ACC112 (cell line): ENCODE measurements around the gene RASGRP3.

Experiments
- H2AFZ ChIP-seq: fragments of 200-600 bp; sonication (generic); one replicate; pipeline ENCODE4 v1.6.0; 2017; ENCODE audit warnings: antibody characterized with exemption, low read length; ENCODE audit not compliant: unreplicated experiment
- H3K27ac ChIP-seq: fragments of 200-600 bp; sonication (generic); 2 replicates; pipeline ENCODE4 v1.5.1; 2014; ENCODE audit warnings: low read depth, mild to moderate bottlenecking, antibody characterized with exemption, low read length, moderate library complexity
- H3K27me3 ChIP-seq: fragments of 200-600 bp; sonication (generic); 2 replicates; pipeline ENCODE4 v1.6.1; 2014; ENCODE audit warnings: mild to moderate bottlenecking, antibody characterized with exemption, low read length, moderate library complexity, mixed read lengths; ENCODE audit not compliant: insufficient read depth
- H3K36me3 ChIP-seq: fragments of 200-600 bp; sonication (generic); 2 replicates; pipeline ENCODE4 v1.6.1; 2016; ENCODE audit warnings: mild to moderate bottlenecking, antibody characterized with exemption, low read length, moderate library complexity, mixed read lengths; ENCODE audit not compliant: insufficient read depth
- H3K4me1 ChIP-seq: fragments of 200-600 bp; sonication (generic); one replicate; pipeline ENCODE4 v1.6.1; 2016; ENCODE audit warnings: low read length, mixed read lengths; ENCODE audit not compliant: insufficient read depth, unreplicated experiment, control insufficient read depth
- H3K4me3 ChIP-seq: fragments of 200-600 bp; sonication (generic); 2 replicates; pipeline ENCODE4 v1.5.1; 2014; ENCODE audit warnings: mild to moderate bottlenecking, low read depth, low read length
- H3K79me2 ChIP-seq: fragments of 200-600 bp; sonication (generic); one replicate; pipeline ENCODE4 v1.6.0; 2016; ENCODE audit warnings: low read length; ENCODE audit not compliant: control insufficient read depth, unreplicated experiment, insufficient read depth

The RASGRP3 gene

GRCh38 chr2:33532966-33533365 lies 56.5 kb downstream of the RASGRP3 start:
- H3K4me3 ChIP-seq = no peak overlapping the region
- H3K27me3 ChIP-seq = no peaks in the 10 kb centered on the region
- no peaks in the 10 kb centered on the region for H3K36me3 ChIP-seq
- no peak overlapping the region for H2AFZ ChIP-seq
- H3K79me2 ChIP-seq = no peaks in the 10 kb centered on the region
- H3K4me1 ChIP-seq = peaks cover 9% of the 10 kb centered on the region
- H3K27ac ChIP-seq = no peak overlapping the region

GRCh38 chr2:33535421-33535820 lies 59.0 kb downstream of the RASGRP3 start:
- no peaks in the 10 kb centered on the region for H3K36me3 ChIP-seq
- no peak overlapping the region for H3K27ac ChIP-seq

GRCh38 chr2:33541243-33541642 lies 64.8 kb downstream of the RASGRP3 start:
- Histone ChIP-seq H3K36me3 (no peaks in the 10 kb centered on the region), H2AFZ (no peak overlapping the region), H3K4me3 (no peak overlapping the region), H3K79me2 (no peaks in the 10 kb centered on the region), H3K27me3 (no peaks in the 10 kb centered on the region), H3K4me1 (no peaks in the 10 kb centered on the region), H3K27ac (no peak overlapping the region)

More at GRCh38 chr2:33535421-33535820, 59.0 kb downstream of the RASGRP3 start:
- H3K27me3 ChIP-seq = no peaks in the 10 kb centered on the region
- no peak overlapping the region for H3K4me3 ChIP-seq
- no peak overlapping the region for H2AFZ ChIP-seq
- no peaks in the 10 kb centered on the region for H3K4me1 ChIP-seq
- no peaks in the 10 kb centered on the region for H3K79me2 ChIP-seq

- no peak overlapping the region for H2AFZ ChIP-seq
- H3K79me2 ChIP-seq = no peaks in the 10 kb centered on the region
- H3K4me1 ChIP-seq = no peaks in the 10 kb centered on the region
- no peaks in the 10 kb centered on the region for H3K27me3 ChIP-seq
- no peak overlapping the region for H3K4me3 ChIP-seq
- H3K27ac ChIP-seq = no peak overlapping the region
- no peaks in the 10 kb centered on the region for H3K36me3 ChIP-seq
Measured at GRCh38 chr2:33550206-33550605, 73.8 kb downstream of the RASGRP3 start.

- Histone ChIP-seq H3K36me3 (no peaks in the 10 kb centered on the region), H3K4me1 (no peaks in the 10 kb centered on the region), H3K79me2 (no peaks in the 10 kb centered on the region), H3K27me3 (no peaks in the 10 kb centered on the region), H3K27ac (no peak overlapping the region), H2AFZ (no peak overlapping the region), H3K4me3 (no peak overlapping the region)
Measured at GRCh38 chr2:33552758-33553461, 76.5 kb downstream of the RASGRP3 start.

- Histone ChIP-seq H3K79me2 (no peaks in the 10 kb centered on the region), H2AFZ (no peak overlapping the region), H3K27ac (no peak overlapping the region), H3K4me3 (no peak overlapping the region), H3K27me3 (no peaks in the 10 kb centered on the region), H3K36me3 (no peaks in the 10 kb centered on the region), H3K4me1 (no peaks in the 10 kb centered on the region)
Measured at GRCh38 chr2:33555681-33556080, 79.2 kb downstream of the RASGRP3 start.

GRCh38 chr2:33559328-33559727 lies 82.9 kb downstream of the RASGRP3 start:
- H3K27ac ChIP-seq = no peak overlapping the region
- no peaks in the 10 kb centered on the region for H3K79me2 ChIP-seq
- H2AFZ ChIP-seq = no peak overlapping the region
- H3K4me1 ChIP-seq = no peaks in the 10 kb centered on the region
- no peaks in the 10 kb centered on the region for H3K27me3 ChIP-seq
- H3K36me3 ChIP-seq = no peaks in the 10 kb centered on the region
- H3K4me3 ChIP-seq = no peak overlapping the region

GRCh38 chr2:33560017-33560416 lies 83.6 kb downstream of the RASGRP3 start:
- no peaks in the 10 kb centered on the region for H3K36me3 ChIP-seq

GRCh38 chr2:33561872-33562271 lies 85.4 kb downstream of the RASGRP3 start:
- Histone ChIP-seq H2AFZ (no peak overlapping the region), H3K27ac (no peak overlapping the region)

More at GRCh38 chr2:33560017-33560416, 83.6 kb downstream of the RASGRP3 start:
- Histone ChIP-seq H3K27me3 (no peaks in the 10 kb centered on the region), H3K4me3 (no peak overlapping the region), H3K79me2 (no peaks in the 10 kb centered on the region), H3K4me1 (no peaks in the 10 kb centered on the region), H2AFZ (no peak overlapping the region), H3K27ac (no peak overlapping the region)

GRCh38 chr2:33570681-33571080 lies 94.2 kb downstream of the RASGRP3 start:
- Histone ChIP-seq H3K4me3 (no peak overlapping the region), H3K27me3 (no peaks in the 10 kb centered on the region), H2AFZ (no peak overlapping the region), H3K79me2 (no peaks in the 10 kb centered on the region), H3K36me3 (no peaks in the 10 kb centered on the region), H3K4me1 (no peaks in the 10 kb centered on the region), H3K27ac (no peak overlapping the region)

More at GRCh38 chr2:33561872-33562271, 85.4 kb downstream of the RASGRP3 start:
- no peak overlapping the region for H3K4me3 ChIP-seq
- H3K36me3 ChIP-seq = no peaks in the 10 kb centered on the region
- H3K79me2 ChIP-seq = no peaks in the 10 kb centered on the region
- H3K4me1 ChIP-seq = no peaks in the 10 kb centered on the region
- H3K27me3 ChIP-seq = no peaks in the 10 kb centered on the region

GRCh38 chr2:33573657-33574056 lies 97.2 kb downstream of the RASGRP3 start:
- Histone ChIP-seq H3K36me3 (no peaks in the 10 kb centered on the region), H3K27ac (no peak overlapping the region), H3K27me3 (no peaks in the 10 kb centered on the region), H3K4me3 (no peak overlapping the region), H3K4me1 (no peaks in the 10 kb centered on the region), H2AFZ (no peak overlapping the region), H3K79me2 (no peaks in the 10 kb centered on the region)
